Activated CD4-positive, alpha-beta T cell treated with anti-CD3 and anti-CD28 coated beads, Interleukin-2, amount 50 U/mL, for 1 hour (primary cell): ENCODE measurements around the gene PPIB.

ENCODE experiments used
- DNase-seq: peaks from one replicate; pipeline ENCODE4 v3.0.0-alpha.2; 2020

The PPIB gene

GRCh38 chr15:64157599-64158125 is 5.2 kb downstream of the PPIB start:
- DNase-seq = no peak

- no peak for DNase-seq
Observed at GRCh38 chr15:64156652-64157331, 6.0 kb downstream of the PPIB start.

- DNase-seq = no peak
Observed at GRCh38 chr15:64155802-64156651, 6.8 kb downstream of the PPIB start.

- DNase-seq = peak; percentile 92
Observed at GRCh38 chr15:64153480-64154367, 9.1 kb downstream of the PPIB start.

- no peak for DNase-seq
Observed at GRCh38 chr15:64152507-64153387, 10.1 kb downstream of the PPIB start.

DNA sequence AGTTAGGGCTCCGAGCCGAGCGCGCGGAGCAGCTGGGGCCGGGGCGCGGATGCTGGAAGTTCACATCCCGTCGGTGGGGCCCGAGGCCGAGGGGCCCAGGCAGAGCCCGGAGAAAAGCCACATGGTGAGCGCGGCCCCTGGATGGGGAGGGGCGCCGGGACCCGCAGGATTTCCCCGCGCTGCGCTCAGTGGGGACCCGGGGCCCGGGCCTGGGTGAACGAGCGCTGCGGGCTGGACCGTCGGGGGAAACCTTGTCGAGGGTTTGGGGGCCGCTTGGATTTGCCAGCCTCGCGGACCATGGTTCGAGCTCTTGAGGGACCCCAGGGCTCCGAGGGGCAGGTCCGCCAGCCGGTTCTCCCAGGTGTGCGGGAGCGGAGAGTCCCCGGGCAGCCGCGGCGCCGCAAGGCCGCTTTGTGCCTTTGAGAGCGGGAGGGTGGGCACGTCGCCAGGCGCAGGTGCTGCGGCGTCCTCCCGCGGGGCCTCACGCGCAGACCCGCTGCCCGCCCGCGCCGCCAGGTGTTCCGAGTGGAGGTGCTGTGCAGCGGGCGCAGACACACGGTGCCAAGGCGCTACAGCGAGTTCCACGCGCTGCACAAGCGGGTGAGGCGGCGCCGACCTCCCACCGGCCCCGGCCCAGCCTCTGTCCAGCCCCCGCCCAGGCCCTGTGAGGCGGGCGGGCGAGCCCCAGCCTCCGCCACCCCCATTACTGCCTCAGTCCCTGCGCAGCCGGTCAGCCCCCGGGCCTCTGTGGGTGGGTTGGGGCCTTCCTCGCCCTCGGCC is 10.9 kb downstream of the PPIB start, which contains the start of gene SNX22:
TSS of gene SNX22 (plus strand) at position 5 of the 780 bp plus-strand sequence. CDS start at position 50, 45 bp downstream.
- peak; percentile 36 for DNase-seq

DNA sequence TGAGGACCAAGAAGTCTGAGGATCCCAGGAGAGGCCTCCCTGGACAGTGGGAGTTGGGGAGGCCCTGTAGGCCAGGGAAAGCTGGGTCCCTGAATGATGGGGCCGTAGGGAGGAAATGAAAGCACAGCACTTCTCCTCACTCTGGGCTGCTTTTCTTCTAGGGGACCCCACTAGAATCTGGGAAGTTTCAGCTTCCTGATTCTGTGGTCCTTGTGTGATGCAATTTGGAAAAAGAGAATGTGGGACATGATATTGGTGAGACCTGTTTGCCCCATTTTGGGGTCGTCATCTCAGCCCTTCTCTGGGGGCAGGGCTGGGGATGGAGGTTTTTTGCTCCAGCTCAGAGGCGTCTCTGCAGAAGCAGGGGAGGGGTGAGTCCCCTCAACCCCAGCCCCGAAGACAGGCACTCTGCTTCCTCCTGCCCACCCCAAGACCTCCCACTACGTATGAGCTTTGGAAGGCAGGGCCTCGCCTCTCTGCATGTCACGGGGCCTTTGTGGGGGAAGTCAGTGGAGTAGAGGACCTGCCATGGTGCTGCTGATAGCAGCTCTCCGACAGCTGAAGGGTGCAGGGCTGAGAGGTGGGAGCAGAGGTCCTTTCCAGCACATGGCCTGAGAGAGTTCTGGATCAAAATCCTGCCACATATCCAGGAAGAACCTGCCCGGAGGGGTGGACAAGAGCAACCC is 12.8 kb downstream of the PPIB start:
- no peak for DNase-seq

DNA sequence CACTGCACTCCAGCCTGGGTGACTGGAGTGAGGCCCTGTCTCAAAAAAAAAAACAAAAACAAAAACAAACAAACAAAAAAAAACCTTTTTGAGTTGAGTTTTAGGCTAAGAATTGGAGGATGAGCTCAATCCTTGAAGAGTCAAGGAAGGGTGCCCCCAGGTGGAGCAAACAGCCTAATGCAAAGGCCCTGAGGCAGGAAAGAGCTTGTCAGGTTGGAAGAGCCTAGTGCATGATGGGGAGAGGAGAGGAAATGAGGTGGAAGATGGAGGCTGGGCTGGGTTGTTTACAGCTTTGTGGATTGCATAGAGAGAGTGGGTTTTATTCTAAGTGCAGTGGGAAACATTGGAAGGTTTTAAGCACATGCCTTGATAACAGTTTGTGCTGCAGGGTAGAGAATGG is 13.4 kb downstream of the PPIB start:
- no peak for DNase-seq

- no peak for DNase-seq
Observed at GRCh38 chr15:64148581-64148980, 14.2 kb downstream of the PPIB start.

DNA sequence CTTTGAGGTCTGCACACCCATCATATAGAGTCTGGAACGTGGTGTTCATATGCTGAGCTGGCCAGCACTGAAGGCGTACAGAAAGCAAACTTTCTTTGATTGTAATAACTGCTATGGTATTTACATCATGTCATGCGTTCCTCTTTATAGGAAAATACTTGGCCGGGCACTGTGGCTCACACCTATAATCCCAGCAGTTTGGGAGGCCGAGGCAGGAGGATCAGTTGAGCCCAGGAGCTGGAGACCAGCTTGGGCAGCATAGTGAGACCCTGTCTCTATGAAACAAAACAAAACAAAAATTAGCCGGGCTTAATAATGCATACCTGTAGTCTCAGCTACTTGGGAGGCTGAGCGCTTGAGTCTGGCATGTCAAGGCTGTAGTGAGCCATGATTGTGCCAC is 14.7 kb downstream of the PPIB start:
- DNase-seq = no peak

GRCh38 chr15:64146885-64147681 is 15.7 kb downstream of the PPIB start:
- DNase-seq = no peak

- no peak for DNase-seq
Observed at GRCh38 chr15:64146520-64146884, 16.3 kb downstream of the PPIB start.

- no peak for DNase-seq
Observed at GRCh38 chr15:64146041-64146440, 16.8 kb downstream of the PPIB start.

DNA sequence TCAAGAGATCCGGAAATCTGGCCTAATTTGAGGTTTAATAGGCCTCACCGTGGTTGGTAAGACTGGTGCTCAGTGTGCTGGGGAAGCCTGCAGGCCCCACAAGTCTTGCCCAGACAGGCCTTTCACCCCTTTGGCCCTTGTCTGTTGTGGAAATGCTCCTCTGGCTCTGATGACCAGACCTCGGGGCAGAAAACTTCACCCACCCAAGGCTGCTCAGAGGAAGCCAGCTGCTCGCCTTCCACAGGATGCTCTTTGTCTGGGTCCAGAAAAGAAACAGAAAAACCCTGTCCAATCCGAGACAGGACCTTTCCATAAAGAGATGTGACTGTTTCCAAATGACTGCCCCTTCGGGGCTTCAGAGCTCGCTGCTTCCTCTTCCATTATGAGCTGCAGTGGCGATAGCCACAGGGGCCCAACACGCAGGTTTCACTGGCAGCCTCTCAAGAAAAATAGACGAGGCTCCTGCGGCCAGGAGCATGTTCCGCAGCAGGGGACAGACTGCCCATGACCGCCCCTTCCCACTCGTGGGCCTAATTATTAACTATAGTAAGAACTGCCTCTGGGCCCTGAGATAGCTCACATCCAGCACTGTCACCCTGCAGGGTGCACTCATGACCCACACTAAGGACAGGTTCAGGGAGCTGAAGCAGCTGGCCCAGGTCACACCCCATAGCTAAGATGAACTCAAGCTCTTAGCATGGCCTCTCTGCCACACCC is 18.1 kb downstream of the PPIB start:
- no peak for DNase-seq

DNA sequence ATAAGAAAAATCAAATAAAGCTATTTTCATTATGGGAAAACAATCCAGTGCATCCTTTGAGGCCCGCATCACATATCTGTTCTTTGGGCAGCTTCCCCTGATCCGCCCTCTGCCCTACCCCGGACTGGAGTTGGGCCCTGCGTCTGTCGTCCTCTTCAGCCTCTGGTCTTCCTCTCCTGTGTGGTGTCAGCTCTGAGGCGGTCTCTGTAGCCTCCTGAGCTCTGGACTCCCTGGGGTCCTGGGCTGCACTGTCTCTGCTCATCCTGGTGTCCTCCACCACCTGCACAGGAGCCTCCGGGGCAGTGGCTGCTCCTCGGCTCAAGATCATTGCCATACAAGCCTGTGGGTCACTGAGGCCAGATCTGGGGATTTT is 18.6 kb downstream of the PPIB start:
- DNase-seq = no peak

DNA sequence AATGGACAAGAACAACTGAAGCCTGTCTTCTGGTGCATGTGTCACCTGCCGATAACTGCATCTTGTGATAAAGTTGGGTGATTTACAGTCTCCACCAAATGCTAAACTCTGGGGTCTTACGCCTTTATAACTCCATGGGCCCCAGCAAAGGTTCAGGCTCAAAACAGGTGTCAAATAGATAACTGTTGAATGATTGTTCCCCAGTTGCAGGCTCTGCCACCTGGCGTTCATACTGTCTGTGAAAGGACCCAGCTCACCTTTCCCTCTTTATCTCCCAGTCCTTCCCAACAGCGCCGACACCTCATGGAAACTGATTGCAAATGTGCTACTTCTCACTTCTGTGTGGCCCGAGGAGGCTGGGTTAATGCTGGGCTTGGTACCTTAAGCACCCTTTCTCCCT is 19.5 kb downstream of the PPIB start:
- DNase-seq = no peak

DNA sequence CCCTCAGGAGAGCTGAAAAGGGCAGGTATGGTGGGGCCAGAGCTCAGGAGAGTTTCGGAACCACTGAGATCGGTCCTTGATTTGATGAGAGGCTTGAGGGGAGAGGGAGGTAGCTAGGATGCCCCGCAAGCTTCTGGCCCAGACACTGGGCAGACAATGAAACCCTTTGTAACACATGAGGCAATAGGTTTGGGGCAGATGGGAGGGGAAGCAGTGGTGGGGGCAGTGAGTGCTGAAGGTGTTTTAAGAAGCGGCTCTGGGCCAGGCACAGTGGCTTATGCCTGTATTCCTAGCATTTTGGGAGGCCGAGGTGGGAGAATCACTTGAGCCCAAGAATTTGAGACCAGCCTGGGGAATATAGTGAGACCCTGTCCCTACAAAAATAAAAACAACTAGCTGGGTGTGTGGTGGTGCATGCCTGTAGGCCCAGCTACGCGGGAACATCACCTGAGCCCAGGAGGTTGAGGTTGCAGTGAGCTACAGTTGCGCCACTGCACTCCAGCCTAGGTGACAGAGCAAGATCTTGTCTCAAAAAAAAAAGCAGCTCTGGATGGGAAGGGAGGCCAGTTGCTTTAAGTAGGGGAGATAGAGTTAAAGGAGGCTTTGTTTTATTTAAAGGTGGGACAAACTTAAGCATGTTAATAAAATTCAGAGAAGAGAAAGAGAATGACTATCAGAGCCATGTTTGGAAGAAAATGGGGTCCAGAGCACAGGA is 20.9 kb downstream of the PPIB start:
- DNase-seq = no peak

- DNase-seq = no peak
Observed at GRCh38 chr15:64138331-64138941, 24.4 kb downstream of the PPIB start.
